Ascending aorta (tissue), 2 donors: ENCODE measurements around the gene PSMD6. TPM values are rescaled to one million over a fixed set of nuclear protein-coding genes. Genes with fewer than 3 reads are reported as not detected.

Source experiments
- DNase-seq, 2 donors: peaks; one replicate each; pipeline ENCODE4 v3.0.0-alpha.2; 2019; ENCODE audit warnings: low spot score in 2 of 2
- H3K27ac ChIP-seq, 2 donors: fragments of 200-600 bp; sonication (generic); one replicate each; pipeline ENCODE4 v1.5.1; 2016 to 2017; ENCODE audit warnings: mild to moderate bottlenecking in 1 of 2
- H3K27me3 ChIP-seq: fragments of 200-600 bp; sonication (generic); one replicate; pipeline ENCODE4 v1.5.1; 2017
- H3K36me3 ChIP-seq, 2 donors: fragments of 200-600 bp; sonication (generic); one replicate each; pipeline ENCODE4 v1.5.1; 2016
- H3K4me1 ChIP-seq, 2 donors: fragments of 200-600 bp; sonication (generic); one replicate each; pipeline ENCODE4 v1.5.1; 2016 to 2017; ENCODE audit warnings: mild to moderate bottlenecking in 1 of 2
- H3K4me3 ChIP-seq, 2 donors: fragments of 200-600 bp; sonication (generic); one replicate each; pipeline ENCODE4 v1.5.1; 2016 to 2017; ENCODE audit warnings: mild to moderate bottlenecking in 1 of 2
- H3K9me3 ChIP-seq, 2 donors: fragments of 200-600 bp; sonication (generic); one replicate each; pipeline ENCODE4 v1.5.1; 2016
- intact Hi-C: fragments of 100-400 bp; cut with DNase I; formaldehyde crosslinking; loops from one replicate; pipeline ENCODE4 v1.15.1; 2023
- total RNA-seq: library from RNA; depleted of rRNA; stranded (reverse); fragments of >200 nt; gene quantifications from one replicate; pipeline ENCODE4 v1.1.0, GENCODE V29; 2016
- TF ChIP-seq, protein P1 (sequence below), 3 experiments: fragments of 200-600 bp in 2 of 3; fragments of 450-650 bp in 1 of 3; sonication (generic) in 2 of 3; IDR thresholded peaks; one replicate each; pipeline ENCODE4 v1.5.1; 2016 to 2019; ENCODE audit warnings: antibody characterized with exemption in 3 of 3, mild to moderate bottlenecking in 1 of 3, moderate library complexity in 1 of 3

The PSMD6 gene
- total RNA-seq, 1 donor from 2014 or later: 49.2 TPM

DNA sequence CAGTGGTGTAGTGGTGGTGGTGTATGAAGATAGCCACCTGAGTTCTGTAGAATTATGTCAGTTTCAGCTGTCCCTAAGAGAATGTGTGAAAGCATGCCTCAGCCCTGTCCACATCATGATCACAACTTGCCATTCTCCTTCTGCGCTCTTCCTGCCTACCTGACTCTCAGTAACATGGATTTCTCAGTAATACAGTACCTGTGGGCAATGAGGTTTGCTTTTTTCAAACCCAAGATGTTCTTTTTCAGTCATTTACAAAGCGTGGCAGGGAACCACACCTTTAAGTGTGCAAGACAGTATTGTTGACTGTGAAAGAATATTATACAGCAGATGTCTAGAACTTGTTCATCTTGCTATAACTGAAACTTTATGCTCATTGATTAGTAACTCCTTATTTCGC, 38.9 kb downstream of the PSMD6 start:
- no peak for DNase-seq
- intact Hi-C loops: no loop called here
- peaks cover 41 to 64% of the 10 kb centered on the region in 2 donors for H3K36me3 ChIP-seq

DNA sequence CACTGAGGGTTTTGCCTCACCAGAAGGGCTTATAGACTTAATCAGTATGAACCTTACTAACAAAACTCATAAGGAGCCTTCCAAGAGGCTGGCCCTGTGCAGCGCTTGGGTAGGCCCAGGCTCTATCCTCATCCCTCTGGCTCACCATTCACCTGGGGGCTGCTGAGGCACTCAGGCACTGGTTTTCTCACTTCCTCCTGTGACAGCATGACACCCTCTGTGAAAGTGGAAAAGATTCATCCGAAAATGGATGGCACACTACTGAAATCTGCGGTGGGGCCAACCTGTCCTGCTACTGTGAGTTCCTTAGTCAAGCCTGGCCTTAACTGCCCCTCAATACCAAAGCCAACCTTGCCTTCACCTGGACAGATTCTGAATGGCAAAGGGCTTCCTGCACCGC, 41.3 kb downstream of the PSMD6 start:
- Histone ChIP-seq H3K36me3 (peaks cover 24 to 43% of the 10 kb centered on the region in 2 donors), H3K9me3 (no peaks in the 10 kb centered on the region), H3K27me3 (no peaks in the 10 kb centered on the region), H3K27ac (no peak overlapping the region), H3K4me3 (no peak overlapping the region), H3K4me1 (peaks cover 0 to 4% of the 10 kb centered on the region in 2 donors)
- intact Hi-C loops: no loop called here
- TF ChIP-seq, protein P1, sequence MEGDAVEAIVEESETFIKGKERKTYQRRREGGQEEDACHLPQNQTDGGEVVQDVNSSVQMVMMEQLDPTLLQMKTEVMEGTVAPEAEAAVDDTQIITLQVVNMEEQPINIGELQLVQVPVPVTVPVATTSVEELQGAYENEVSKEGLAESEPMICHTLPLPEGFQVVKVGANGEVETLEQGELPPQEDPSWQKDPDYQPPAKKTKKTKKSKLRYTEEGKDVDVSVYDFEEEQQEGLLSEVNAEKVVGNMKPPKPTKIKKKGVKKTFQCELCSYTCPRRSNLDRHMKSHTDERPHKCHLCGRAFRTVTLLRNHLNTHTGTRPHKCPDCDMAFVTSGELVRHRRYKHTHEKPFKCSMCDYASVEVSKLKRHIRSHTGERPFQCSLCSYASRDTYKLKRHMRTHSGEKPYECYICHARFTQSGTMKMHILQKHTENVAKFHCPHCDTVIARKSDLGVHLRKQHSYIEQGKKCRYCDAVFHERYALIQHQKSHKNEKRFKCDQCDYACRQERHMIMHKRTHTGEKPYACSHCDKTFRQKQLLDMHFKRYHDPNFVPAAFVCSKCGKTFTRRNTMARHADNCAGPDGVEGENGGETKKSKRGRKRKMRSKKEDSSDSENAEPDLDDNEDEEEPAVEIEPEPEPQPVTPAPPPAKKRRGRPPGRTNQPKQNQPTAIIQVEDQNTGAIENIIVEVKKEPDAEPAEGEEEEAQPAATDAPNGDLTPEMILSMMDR (IDR thresholded peaks at IDR 0.05): no peak
- DNase-seq: no peak

More for the DNA sequence above, 38.9 kb downstream of the PSMD6 start:
- no peaks in the 10 kb centered on the region for H3K9me3 ChIP-seq
- H3K4me3 ChIP-seq: no peak overlapping the region
- no peak overlapping the region for H3K27ac ChIP-seq
- TF ChIP-seq, protein P1 (IDR thresholded peaks at IDR 0.05): no peak
- H3K4me1 ChIP-seq: no peaks in the 10 kb centered on the region
- no peaks in the 10 kb centered on the region for H3K27me3 ChIP-seq

DNA sequence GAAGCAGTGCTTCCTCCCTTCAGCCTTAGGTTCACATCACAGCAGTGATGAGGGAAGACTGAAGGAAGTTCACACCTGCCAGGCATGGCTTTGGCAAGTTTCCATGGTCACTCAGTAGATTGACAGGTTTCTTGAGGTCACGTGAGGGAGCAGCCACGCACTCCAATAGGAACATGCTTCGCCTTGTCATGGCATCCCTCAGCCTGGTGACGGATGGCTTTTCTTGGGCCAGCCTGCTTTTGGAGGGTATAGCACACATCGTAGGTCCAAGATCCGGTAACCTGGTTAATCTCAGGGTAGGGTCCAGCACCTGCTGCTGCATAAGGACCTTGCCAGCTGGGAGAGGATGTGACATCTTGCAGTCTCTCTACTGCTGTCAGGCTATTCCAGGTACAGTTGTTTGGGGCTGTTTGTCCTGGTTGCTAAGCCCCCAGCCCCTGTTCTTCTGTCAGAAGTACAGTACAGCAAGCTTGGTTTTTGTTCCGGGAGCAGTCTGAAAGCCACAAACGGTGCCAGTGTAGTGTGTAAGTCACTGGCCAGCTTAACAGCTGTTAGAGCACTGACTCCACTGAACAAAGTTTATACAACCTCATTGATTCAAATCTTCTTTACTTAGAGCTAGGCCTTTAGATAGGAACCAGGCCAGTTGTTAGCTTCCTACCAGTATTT, 42.3 kb downstream of the PSMD6 start:
- peaks cover 0 to 8% of the 10 kb centered on the region in 2 donors for H3K4me1 ChIP-seq
- DNase-seq: no peak
- H3K9me3 ChIP-seq: no peaks in the 10 kb centered on the region
- TF ChIP-seq, protein P1 (IDR thresholded peaks at IDR 0.05): no peak
- H3K27me3 ChIP-seq: no peaks in the 10 kb centered on the region
- no peak overlapping the region for H3K4me3 ChIP-seq
- intact Hi-C loops: no loop called here
- H3K36me3 ChIP-seq: peaks cover 24 to 43% of the 10 kb centered on the region in 2 donors
- no peak overlapping the region for H3K27ac ChIP-seq

DNA sequence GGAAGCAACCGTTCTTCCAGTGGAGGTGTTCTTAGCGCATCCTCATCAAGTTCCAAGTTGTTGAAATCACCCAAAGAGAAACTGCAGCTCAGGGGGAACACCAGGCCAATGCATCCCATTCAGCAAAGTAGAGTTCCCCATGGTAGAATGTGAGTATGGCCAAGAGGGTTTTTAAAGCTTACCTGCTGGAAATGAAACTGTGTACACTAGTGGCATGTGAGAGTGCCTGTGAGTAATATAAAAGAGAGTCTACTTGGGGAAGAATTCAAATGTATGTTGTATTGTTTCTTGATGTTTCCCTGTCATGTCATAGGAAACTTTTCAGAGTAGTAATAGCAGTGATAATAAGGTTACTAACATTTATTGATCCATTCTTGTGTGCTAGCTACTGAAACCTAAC, 43.3 kb downstream of the PSMD6 start:
- H3K9me3 ChIP-seq: no peaks in the 10 kb centered on the region
- no peak overlapping the region for H3K4me3 ChIP-seq
- TF ChIP-seq, protein P1 (IDR thresholded peaks at IDR 0.05): no peak
- DNase-seq: no peak
- no peaks in the 10 kb centered on the region for H3K27me3 ChIP-seq
- peaks cover 0 to 16% of the 10 kb centered on the region in 2 donors for H3K4me1 ChIP-seq
- peaks cover 24 to 38% of the 10 kb centered on the region in 2 donors for H3K36me3 ChIP-seq
- intact Hi-C loops: no loop called here
- peak overlapping the region in 1 of 2 donors; percentile 20 for H3K27ac ChIP-seq

DNA sequence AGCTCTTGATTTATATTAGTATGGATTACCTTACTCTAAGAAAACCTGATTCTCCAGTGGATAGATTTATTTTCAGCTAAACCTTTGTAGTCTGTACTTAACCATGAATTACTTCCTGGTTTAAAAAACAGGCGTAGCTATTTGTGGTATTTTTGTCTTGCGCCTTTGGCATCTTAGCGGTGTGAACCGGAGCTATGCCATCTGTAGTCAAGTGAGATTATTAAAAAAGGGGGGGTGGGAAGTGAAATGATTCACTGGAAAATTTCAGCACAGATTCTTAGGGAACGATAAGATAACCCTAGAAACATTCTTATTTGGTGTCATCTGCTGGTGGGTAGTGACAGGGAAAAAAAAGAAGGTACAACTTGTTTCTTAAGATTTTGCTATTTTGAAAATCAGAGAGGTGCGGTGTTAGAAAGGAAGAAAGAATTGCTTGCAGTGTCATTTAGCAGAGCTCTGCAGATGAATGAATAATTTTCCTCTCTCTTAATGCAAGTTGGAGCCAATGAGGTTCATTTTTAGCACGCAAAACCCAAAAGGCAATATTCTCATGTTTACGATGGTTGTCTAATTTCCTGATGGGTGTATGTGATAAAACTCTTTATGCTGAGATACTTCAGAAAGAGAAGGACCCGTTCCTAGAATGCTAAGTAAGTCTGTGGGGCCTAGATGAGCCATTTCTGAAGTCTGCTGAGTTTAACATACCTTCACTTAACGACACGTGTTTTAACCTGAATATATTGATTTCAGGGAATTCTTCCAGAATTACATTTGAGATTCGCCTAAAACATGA, 44.0 kb downstream of the PSMD6 start:
- Histone ChIP-seq H3K4me3 (peak overlapping the region in 1 of 2 donors; percentile 35), H3K9me3 (no peaks in the 10 kb centered on the region), H3K36me3 (peaks cover 24 to 31% of the 10 kb centered on the region in 2 donors), H3K27me3 (no peaks in the 10 kb centered on the region), H3K4me1 (peaks cover 0 to 16% of the 10 kb centered on the region in 2 donors), H3K27ac (peak overlapping the region in 1 of 2 donors; percentile 20)
- intact Hi-C loops: loop anchor here (5.0 kb wide), 1 partner anchor 67 kb away; the partner anchor contains the start of gene SCAANT1
- TF ChIP-seq, protein P1 (IDR thresholded peaks at IDR 0.05): no peak
- DNase-seq: no peak
